ENCODE measurements around the gene RSPO3. TPM values are rescaled to one million over a fixed set of nuclear protein-coding genes. Genes with fewer than 3 reads are reported as not detected.

The RSPO3 gene
- total and polyA plus RNA-seq, 2 of the 4 experiments (the other 2 are of a cell fraction) = not detected

- H3K56ac ChIP-seq (ENCODE audit: extremely low read depth, insufficient read depth, low read length) = no peak overlapping the region
- TF ChIP-seq NFE2L2 (IDR thresholded peaks at IDR 0.05; ENCODE audit: low read depth, low read length) (no peak), ELK1 (IDR thresholded peaks at IDR 0.05; ENCODE audit: borderline replicate concordance, low read depth, low read length) (no peak), RFX5 (IDR thresholded peaks at IDR 0.05; ENCODE audit: low read depth, low read length) (no peak), RCOR1 (IDR thresholded peaks at IDR 0.05; ENCODE audit: insufficient replicate concordance, low read length) (no peak), FOS (IDR thresholded peaks at IDR 0.05; ENCODE audit: low read depth, low read length) (no peak), MAZ (IDR thresholded peaks at IDR 0.05; ENCODE audit: borderline replicate concordance, low read depth, low read length) (no peak), CTCF (conservative IDR thresholded peaks at IDR 0.05; ENCODE audit: low read depth, low read length) (no peak), MAFK (IDR thresholded peaks at IDR 0.05; ENCODE audit: low read depth, low read length) (no peak), SMC3 (IDR thresholded peaks at IDR 0.05; ENCODE audit: low read depth, low read length) (no peak), CHD1 (IDR thresholded peaks at IDR 0.05; ENCODE audit: low read depth, low read length) (no peak), RAD21 (IDR thresholded peaks at IDR 0.05; ENCODE audit: low read length) (no peak), MXI1 (IDR thresholded peaks at IDR 0.05; ENCODE audit: borderline replicate concordance, low read depth, low read length) (no peak)
- H3K18ac ChIP-seq (ENCODE audit: low read depth, low read length) = no peak overlapping the region
- no peak overlapping the region for H2AK9ac ChIP-seq (replicated peaks; ENCODE audit: low read depth, low read length, poor library complexity)
- H2BK20ac ChIP-seq (ENCODE audit: low read depth, low read length) = no peak overlapping the region
- H2AK5ac ChIP-seq (ENCODE audit: low read depth, low read length) = no peak overlapping the region
- H3K27me3 ChIP-seq (ENCODE audit: control insufficient read depth, insufficient read depth, low read length) = peaks cover 6% of the 10 kb centered on the region
- no peak overlapping the region for H4K91ac ChIP-seq (ENCODE audit: insufficient read depth, low read depth, low read length)
- no peaks in the 10 kb centered on the region for H4K20me1 ChIP-seq (ENCODE audit: insufficient read depth, low read length)
- dilution Hi-C loops (cut with HindIII; ENCODE audit: low sequenced_read_pairs, unreplicated experiment) (no loop called here), in situ Hi-C loops (cut with MboI; ENCODE audit: low sequenced_read_pairs) (no loop called here), intact Hi-C loops (cut with micrococcal nuclease) (loop anchor here (10.0 kb wide), 2 partner anchors 954 to 1814 kb away; no protein-coding TSS in a partner anchor)
- H3K9me3 ChIP-seq (ENCODE audit: control insufficient read depth, insufficient read depth, low read length) = no peaks in the 10 kb centered on the region
- no peaks in the 10 kb centered on the region for H3K9me1 ChIP-seq (ENCODE audit: insufficient read depth, low read length)
- DNase-seq (no peak), ATAC-seq (ENCODE audit: low read depth) (no peak)
- H2BK15ac ChIP-seq (ENCODE audit: low read depth, low read length) = no peak overlapping the region
- H3K4ac ChIP-seq (ENCODE audit: low read depth, low read length) = no peak overlapping the region
- no peak overlapping the region for H3K9ac ChIP-seq (ENCODE audit: low read depth, low read length)
- no peak overlapping the region for H3K14ac ChIP-seq (replicated peaks; ENCODE audit: low read depth, low read length)
- no peaks in the 10 kb centered on the region for H3K79me1 ChIP-seq (ENCODE audit: low read depth in 1 of 2, low read length in 2 of 2)
- H2BK120ac ChIP-seq (ENCODE audit: low read depth, low read length) = no peak overlapping the region
- no CpG with 5 or more reads among the region's 4 CpGs for WGBS, 2 experiments (ENCODE audit: extremely low coverage in 2 of 2, insufficient read length in 1 of 2)
- H2AFZ ChIP-seq (replicated peaks; ENCODE audit: low read length, poor library complexity) = no peak overlapping the region
- H4K8ac ChIP-seq (ENCODE audit: low read depth in 2 of 2, low read length in 2 of 2) = no peak overlapping the region
- no peak overlapping the region for H3K4me2 ChIP-seq (ENCODE audit: low read depth, low read length)
- no peak overlapping the region for H2BK5ac ChIP-seq (ENCODE audit: low read depth, low read length, poor library complexity, severe bottlenecking)
- CTCF ChIA-PET = interaction anchor here (0.6 kb wide), 1 partner anchor 13 kb away, joined by 3 read pairs; no protein-coding TSS in a partner anchor
- H3K27ac ChIP-seq (ENCODE audit: insufficient read depth, low read length) = no peak overlapping the region
- no peaks in the 10 kb centered on the region for H3K4me1 ChIP-seq (ENCODE audit: control insufficient read depth, insufficient read depth, low read length)
- H3K4me3 ChIP-seq (ENCODE audit: insufficient read depth, low read depth, low read length) = no peak overlapping the region
- no TSS peak for BruUV-seq (replicated peaks)
- no peaks in the 10 kb centered on the region for H3K36me3 ChIP-seq (ENCODE audit: control insufficient read depth, insufficient read depth, low read length)
- POLR2A ChIA-PET (ENCODE audit: unreplicated experiment) = no interaction called here
- no peak overlapping the region for H4K5ac ChIP-seq (ENCODE audit: low read depth, low read length)
- H3K23ac ChIP-seq (ENCODE audit: low read depth, low read length) = no peak overlapping the region
Measured at GRCh38 chr6:127129251-127129650, 10.8 kb downstream of the RSPO3 start.

All from IMR-90 (cell line).